Measurements from ENCODE around the gene KIF24. TPM values are rescaled to one million over a fixed set of nuclear protein-coding genes. Genes with fewer than 3 reads are reported as not detected.
"Not testable (repeated sequence)": the region's sequence is repeated elsewhere in the genome, so short reads cannot be mapped to it uniquely, and the experiment has no call there.

KIF24 gene
- total RNA-seq, 4 donors from 2014 or later: 1.7 to 7.8 (median 4.6) TPM

GRCh38 chr9:34341659-34342295 is 12.7 kb upstream of the KIF24 start:
- DNase-seq: peak in 1 of 2 donors; percentile 26
- Histone ChIP-seq H3K27ac (peak overlapping the region in 1 of 3 donors; percentile 4), H3K4me3 (replicated peaks in 1 of 3) (no peak overlapping the region), H3K36me3 (no peaks in the 10 kb centered on the region), H3K27me3 (no peaks in the 10 kb centered on the region), H3K9me3 (no peaks in the 10 kb centered on the region), H3K4me1 (peaks cover 5 to 19% of the 10 kb centered on the region in 2 donors)
- TF ChIP-seq CTCF (IDR thresholded peaks at IDR 0.05) (no peak), POLR2A (IDR thresholded peaks at IDR 0.05) (no peak)
- intact Hi-C loops (cut with DNase I): no loop called here
- 76 to 77% methylated on average over 5 to 7 of the region's 7 CpGs for WGBS, 2 donors

DNA sequence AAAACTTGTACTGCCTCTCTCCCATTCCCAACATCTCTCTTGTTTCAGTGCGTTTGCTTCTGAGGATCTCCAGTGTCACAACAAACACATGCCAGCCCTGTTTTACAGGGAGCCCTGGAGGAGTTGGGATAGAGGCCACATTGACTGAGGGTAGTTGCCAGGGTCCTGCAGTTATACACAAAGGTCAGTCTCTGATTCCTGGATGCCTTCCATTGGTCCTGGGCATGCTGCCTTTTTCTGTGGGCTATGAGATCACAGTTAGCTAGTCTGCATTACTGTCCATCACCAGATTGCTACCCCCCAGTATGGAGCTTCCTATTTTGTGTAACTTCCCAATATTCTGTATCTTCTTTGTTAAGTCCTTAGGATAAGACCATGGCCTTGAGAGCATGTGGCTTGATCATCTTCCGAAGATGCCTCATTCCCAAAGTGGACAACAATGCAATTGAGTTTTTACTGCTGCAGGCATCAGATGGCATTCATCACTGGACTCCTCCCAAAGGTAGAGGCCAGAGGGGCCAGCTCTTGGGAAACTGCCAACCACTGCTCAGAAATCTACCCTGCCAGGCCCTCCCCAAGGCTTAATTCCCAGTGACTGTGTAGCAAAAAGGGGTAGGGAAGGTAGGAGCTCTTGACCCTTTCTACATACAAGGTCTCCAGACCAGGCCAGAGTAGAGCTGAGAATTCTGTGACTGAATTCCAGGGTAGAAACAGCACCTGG is 9.8 kb upstream of the KIF24 start:
- Histone ChIP-seq H3K27me3 (no peaks in the 10 kb centered on the region), H3K4me1 (peaks cover 0 to 12% of the 10 kb centered on the region in 2 donors), H3K27ac (no peak overlapping the region), H3K9me3 (no peaks in the 10 kb centered on the region), H3K4me3 (replicated peaks in 1 of 3) (no peak overlapping the region), H3K36me3 (no peaks in the 10 kb centered on the region)
- TF ChIP-seq CTCF (IDR thresholded peaks at IDR 0.05): no peak
- no peak for TF ChIP-seq POLR2A (IDR thresholded peaks at IDR 0.05)
- intact Hi-C loops (cut with DNase I): loop anchor here (10.0 kb wide), 2 partner anchors 166 to 256 kb away; no protein-coding TSS in a partner anchor
- DNase-seq: no peak
- 81 to 83% methylated on average over 2 of the region's 2 CpGs for WGBS, 2 donors

DNA sequence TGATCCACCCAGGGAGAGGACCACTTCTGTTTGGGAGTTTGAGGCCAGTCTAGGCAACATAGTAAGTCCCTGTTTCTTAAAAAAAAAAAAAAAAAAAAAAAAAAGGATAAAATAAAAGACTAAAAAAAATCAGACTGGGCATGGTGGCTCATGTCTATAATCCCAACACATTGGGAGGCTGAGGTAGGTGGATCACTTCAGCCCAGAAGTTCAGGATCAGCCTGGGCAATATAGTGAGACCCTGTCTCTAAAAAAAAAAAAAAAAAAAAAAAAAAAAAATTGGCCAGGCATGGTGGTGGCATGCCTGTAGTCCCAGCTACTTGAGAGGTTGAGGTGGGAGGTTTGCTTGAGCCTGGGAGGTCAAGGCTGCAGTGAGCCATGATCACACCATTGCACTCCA is 9.0 kb upstream of the KIF24 start:
- not testable (repeated sequence) for H3K27ac ChIP-seq; H3K4me3 ChIP-seq (replicated peaks in 1 of 3); H3K9me3 ChIP-seq; DNase-seq; H3K36me3 ChIP-seq; H3K27me3 ChIP-seq
- intact Hi-C loops (cut with DNase I): loop anchor here (10.0 kb wide), 2 partner anchors 167 to 257 kb away; no protein-coding TSS in a partner anchor
- H3K4me1 ChIP-seq: peaks cover 4 to 14% of the 10 kb centered on the region in 2 donors

GRCh38 chr9:34337403-34337802 is 8.3 kb upstream of the KIF24 start:
- TF ChIP-seq POLR2A (IDR thresholded peaks at IDR 0.05): no peak
- no peak for TF ChIP-seq CTCF (IDR thresholded peaks at IDR 0.05)
- Histone ChIP-seq H3K4me1 (peaks cover 6 to 18% of the 10 kb centered on the region in 2 donors), H3K9me3 (no peaks in the 10 kb centered on the region), H3K4me3 (replicated peaks in 1 of 3) (no peak overlapping the region), H3K27me3 (no peaks in the 10 kb centered on the region), H3K36me3 (no peaks in the 10 kb centered on the region), H3K27ac (no peak overlapping the region)
- intact Hi-C loops (cut with DNase I): loop anchor here (10.0 kb wide), 2 partner anchors 167 to 257 kb away; no protein-coding TSS in a partner anchor
- 100% methylated on average over 2 of the region's 2 CpGs for WGBS, 2 donors
- DNase-seq: no peak

DNA sequence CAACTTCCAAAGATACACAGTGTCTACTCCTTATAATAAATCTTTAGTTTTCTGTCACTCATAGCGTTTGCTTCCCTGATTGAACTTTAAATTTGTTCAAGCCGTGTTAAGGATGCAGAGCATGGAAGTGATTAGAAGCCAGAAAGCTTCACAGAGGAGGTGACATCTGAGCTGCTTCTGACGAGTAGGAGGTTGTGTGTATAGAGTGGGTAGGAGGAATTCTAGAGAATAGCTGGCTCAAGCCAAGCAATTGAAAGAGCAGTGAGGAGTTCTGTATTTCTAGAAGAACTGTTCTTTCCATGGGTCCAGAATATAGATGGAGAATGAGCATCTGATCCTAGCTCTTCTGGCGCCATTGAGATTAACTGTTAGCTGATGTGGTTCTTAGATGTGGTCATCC is 6.3 kb upstream of the KIF24 start:
- peaks cover 6 to 8% of the 10 kb centered on the region in 2 donors for H3K4me1 ChIP-seq
- no peaks in the 10 kb centered on the region for H3K27me3 ChIP-seq
- 86 to 87% methylated on average over 4 of the region's 4 CpGs for WGBS, 2 donors
- intact Hi-C loops (cut with DNase I): loop anchor here (10.0 kb wide), 2 partner anchors 169 to 259 kb away; no protein-coding TSS in a partner anchor
- DNase-seq: no peak
- TF ChIP-seq CTCF (IDR thresholded peaks at IDR 0.05) (no peak), POLR2A (IDR thresholded peaks at IDR 0.05) (no peak)
- H3K4me3 ChIP-seq (replicated peaks in 1 of 3): no peak overlapping the region
- no peak overlapping the region for H3K27ac ChIP-seq
- H3K9me3 ChIP-seq: no peaks in the 10 kb centered on the region
- no peaks in the 10 kb centered on the region for H3K36me3 ChIP-seq

All from thyroid gland (tissue), 4 donors.